KMS-11 (cell line): Measurements from ENCODE around the gene PRRT2.

ENCODE experiments used
- H2AFZ ChIP-seq: fragments of 200-600 bp; sonication (generic); 2 replicates; pipeline ENCODE4 v1.6.1; 2016; ENCODE audit warnings: antibody characterized with exemption, mixed run types, low read depth
- H3K27ac ChIP-seq: fragments of 200-600 bp; sonication (generic); 2 replicates; pipeline ENCODE4 v1.6.1; 2016; ENCODE audit warnings: mild to moderate bottlenecking, mixed run types
- H3K27me3 ChIP-seq: fragments of 200-600 bp; sonication (generic); 2 replicates; pipeline ENCODE4 v1.6.1; 2017; ENCODE audit warnings: mild to moderate bottlenecking, low read depth, mixed run types, moderate library complexity; ENCODE audit not compliant: insufficient read depth
- H3K36me3 ChIP-seq: fragments of 200-600 bp; sonication (generic); 2 replicates; pipeline ENCODE4 v1.6.1; 2017; ENCODE audit warnings: mild to moderate bottlenecking, mixed run types; ENCODE audit not compliant: insufficient read depth
- H3K4me1 ChIP-seq: fragments of 200-600 bp; sonication (generic); 2 replicates; pipeline ENCODE4 v1.6.1; 2016; ENCODE audit warnings: mild to moderate bottlenecking, low read depth, mixed run types; ENCODE audit not compliant: poor library complexity, severe bottlenecking
- H3K4me2 ChIP-seq: fragments of 200-600 bp; sonication (generic); 2 replicates; pipeline ENCODE4 v1.7.0; 2016; ENCODE audit warnings: mild to moderate bottlenecking, mixed run types
- H3K4me3 ChIP-seq: fragments of 200-600 bp; sonication (generic); IDR thresholded peaks from 2 replicates; pipeline ENCODE4 v1.6.1; 2017; ENCODE audit warnings: low read depth, low read length, mixed read lengths; ENCODE audit not compliant: insufficient read depth
- H3K79me2 ChIP-seq: fragments of 200-600 bp; sonication (generic); 2 replicates; pipeline ENCODE4 v1.6.1; 2016; ENCODE audit warnings: low read depth, mixed run types; ENCODE audit not compliant: insufficient read depth
- H3K9ac ChIP-seq: fragments of 200-600 bp; sonication (generic); 2 replicates; pipeline ENCODE4 v1.6.1; 2016; ENCODE audit warnings: mild to moderate bottlenecking, mixed run types
- H4K20me1 ChIP-seq: fragments of 200-600 bp; sonication (generic); 2 replicates; pipeline ENCODE4 v1.6.1; 2016; ENCODE audit warnings: mild to moderate bottlenecking, mixed run types; ENCODE audit not compliant: insufficient read depth
- TF ChIP-seq, protein P1 (sequence below): fragments of 200-600 bp; sonication (generic); conservative IDR thresholded peaks from 2 replicates; pipeline ENCODE4 v1.6.1; 2017; ENCODE audit warnings: low read depth, mild to moderate bottlenecking, antibody characterized with exemption, low read length, moderate library complexity, mixed read lengths

The PRRT2 gene

DNA sequence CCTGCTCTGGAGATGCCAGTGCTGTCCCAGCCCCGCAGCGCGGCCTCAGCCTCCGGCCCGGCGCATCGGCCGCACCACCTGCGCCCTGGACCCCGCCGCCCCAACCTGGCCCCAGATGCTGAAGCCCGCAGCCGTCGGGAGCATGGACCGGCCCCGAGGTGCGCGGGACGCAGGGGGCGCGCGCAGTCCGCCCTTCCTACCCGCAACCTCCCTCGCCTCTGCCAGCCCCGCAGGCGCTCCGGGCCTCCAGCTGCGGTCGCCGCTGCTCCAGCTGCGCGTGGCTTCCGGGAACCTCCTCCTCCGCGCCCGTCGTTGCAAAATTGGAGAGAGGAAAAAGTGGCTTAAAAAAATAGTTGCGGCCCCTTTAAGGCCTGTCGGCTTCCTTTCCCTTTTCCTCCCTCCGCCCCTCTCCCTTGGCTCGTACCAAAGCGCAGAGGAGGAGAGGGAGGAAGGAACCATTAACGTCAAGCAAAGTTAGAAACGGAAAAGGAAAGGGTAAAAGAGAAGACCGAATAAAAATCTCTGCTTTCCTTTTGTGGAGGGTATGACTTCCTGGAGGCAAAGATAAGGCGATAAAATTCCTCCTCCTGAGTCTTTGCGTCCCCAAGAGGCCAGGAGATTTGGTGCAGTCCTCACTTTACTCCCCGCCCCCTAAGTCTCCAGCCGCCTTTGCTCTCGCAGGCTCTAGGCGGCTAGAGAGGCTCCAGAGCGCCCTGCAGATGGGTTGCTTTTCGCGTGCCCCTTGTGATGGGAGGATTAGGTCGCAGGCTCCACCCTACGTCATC is 51.1 kb downstream of the PRRT2 start, which contains the start of gene CDIPT:
TSS of gene CDIPT (minus strand) at position 343 of the 785 bp plus-strand sequence. CDS start 369 bp downstream, outside the sequence.
- Histone ChIP-seq H3K4me1 (peaks cover 17% of the 10 kb centered on the region), H3K9ac (peak within 1 kb of the TSS; percentile 85), H3K36me3 (peaks cover 4% of the 10 kb centered on the region; the same call in 1 of the 2 replicates), H2AFZ (peak within 1 kb of the TSS; percentile 85), H3K4me2 (peak within 1 kb of the TSS; percentile 99), H3K4me3 (no peak within 1 kb of the TSS), H3K27me3 (no peaks in the 10 kb centered on the region; the same call in 1 of the 2 replicates), H3K27ac (peak within 1 kb of the TSS; percentile 85), H4K20me1 (no peaks in the 10 kb centered on the region), H3K79me2 (peaks cover 13% of the 10 kb centered on the region; the same call in 1 of the 2 replicates)
- TF ChIP-seq, protein P1, sequence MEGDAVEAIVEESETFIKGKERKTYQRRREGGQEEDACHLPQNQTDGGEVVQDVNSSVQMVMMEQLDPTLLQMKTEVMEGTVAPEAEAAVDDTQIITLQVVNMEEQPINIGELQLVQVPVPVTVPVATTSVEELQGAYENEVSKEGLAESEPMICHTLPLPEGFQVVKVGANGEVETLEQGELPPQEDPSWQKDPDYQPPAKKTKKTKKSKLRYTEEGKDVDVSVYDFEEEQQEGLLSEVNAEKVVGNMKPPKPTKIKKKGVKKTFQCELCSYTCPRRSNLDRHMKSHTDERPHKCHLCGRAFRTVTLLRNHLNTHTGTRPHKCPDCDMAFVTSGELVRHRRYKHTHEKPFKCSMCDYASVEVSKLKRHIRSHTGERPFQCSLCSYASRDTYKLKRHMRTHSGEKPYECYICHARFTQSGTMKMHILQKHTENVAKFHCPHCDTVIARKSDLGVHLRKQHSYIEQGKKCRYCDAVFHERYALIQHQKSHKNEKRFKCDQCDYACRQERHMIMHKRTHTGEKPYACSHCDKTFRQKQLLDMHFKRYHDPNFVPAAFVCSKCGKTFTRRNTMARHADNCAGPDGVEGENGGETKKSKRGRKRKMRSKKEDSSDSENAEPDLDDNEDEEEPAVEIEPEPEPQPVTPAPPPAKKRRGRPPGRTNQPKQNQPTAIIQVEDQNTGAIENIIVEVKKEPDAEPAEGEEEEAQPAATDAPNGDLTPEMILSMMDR = no peak; the same call in 1 of the 2 replicates

DNA sequence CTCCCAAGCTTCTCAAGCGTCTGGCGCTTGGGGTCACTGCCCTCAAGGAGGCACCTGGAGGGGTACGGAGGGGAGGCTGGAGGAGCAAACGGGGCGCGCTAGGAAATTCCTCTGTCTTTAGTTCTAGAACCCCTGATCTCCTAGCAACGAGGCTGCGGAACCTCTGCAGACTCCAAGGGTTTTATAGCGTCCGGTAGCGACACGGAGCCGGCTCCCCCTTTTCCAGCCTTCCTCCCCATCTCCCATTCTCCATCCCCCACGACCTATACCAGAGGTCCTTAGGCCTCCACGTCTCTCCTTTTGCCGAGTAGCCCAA is 51.6 kb downstream of the PRRT2 start:
- TF ChIP-seq, protein P1 = no peak; the same call in 1 of the 2 replicates
- Histone ChIP-seq H2AFZ (peak overlapping the region; percentile 85), H3K79me2 (peaks cover 13% of the 10 kb centered on the region; the same call in 1 of the 2 replicates), H3K36me3 (peaks cover 4% of the 10 kb centered on the region; the same call in 1 of the 2 replicates), H3K4me2 (peak overlapping the region; percentile 99), H3K4me1 (peaks cover 17% of the 10 kb centered on the region), H3K4me3 (no peak overlapping the region), H3K9ac (peak overlapping the region; percentile 85; the same call in 1 of the 2 replicates), H3K27me3 (no peaks in the 10 kb centered on the region; the same call in 1 of the 2 replicates), H3K27ac (no peak overlapping the region), H4K20me1 (no peaks in the 10 kb centered on the region)

DNA sequence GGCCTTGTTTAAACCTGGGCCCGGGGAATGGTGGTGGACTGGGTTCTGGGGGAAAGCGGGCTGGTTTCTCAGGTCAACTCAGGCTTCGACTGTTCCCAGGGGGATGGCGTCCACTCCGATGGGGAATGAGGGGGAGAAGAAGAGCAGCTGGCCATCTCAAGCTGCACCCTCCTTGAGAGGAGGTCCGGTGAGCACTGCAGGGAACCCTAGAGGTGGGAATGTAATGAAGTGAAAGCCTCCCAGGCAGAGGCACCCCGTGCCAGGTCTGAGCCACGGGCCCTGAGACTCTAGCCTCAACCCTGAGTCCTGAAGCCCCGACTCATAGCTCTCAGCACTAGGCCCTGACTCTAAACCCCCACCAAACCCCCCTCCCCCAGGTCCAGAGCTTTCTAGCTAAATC is 52.2 kb downstream of the PRRT2 start:
- peaks cover 17% of the 10 kb centered on the region for H3K4me1 ChIP-seq
- H3K27ac ChIP-seq = no peak overlapping the region
- 0 out of 2 replicates have a peak overlapping the region, but pooled peaks have one; percentile 85 for H2AFZ ChIP-seq
- peaks cover 4% of the 10 kb centered on the region; the same call in 1 of the 2 replicates for H3K36me3 ChIP-seq
- no peaks in the 10 kb centered on the region for H4K20me1 ChIP-seq
- TF ChIP-seq, protein P1 = no peak
- no peak overlapping the region for H3K9ac ChIP-seq
- peaks cover 13% of the 10 kb centered on the region; the same call in 1 of the 2 replicates for H3K79me2 ChIP-seq
- H3K4me3 ChIP-seq = no peak overlapping the region
- H3K4me2 ChIP-seq = no peak overlapping the region
- no peaks in the 10 kb centered on the region; the same call in 1 of the 2 replicates for H3K27me3 ChIP-seq
